HL-60 (cell line): ENCODE measurements around the gene CRMP1.

ENCODE experiments used
- CTCF ChIP-seq: IDR thresholded peaks from one replicate; pipeline ENCODE4 v1.5.1; 2011; ENCODE audit warnings: low read length, control low read depth, inconsistent platforms; ENCODE audit not compliant: insufficient read depth
- POLR2AphosphoS5 ChIP-seq: IDR thresholded peaks from 2 replicates; pipeline ENCODE4 v1.6.1; 2012; ENCODE audit warnings: low read depth
- REST ChIP-seq: IDR thresholded peaks from 2 replicates; pipeline ENCODE4 v1.6.1; 2012; ENCODE audit warnings: low read depth; ENCODE audit not compliant: insufficient replicate concordance

GRCh38 chr4:5906191-5906590 is 13.3 kb upstream of the CRMP1 start:
- TF ChIP-seq CTCF (no peak), REST (no peak), POLR2AphosphoS5 (no peak)
